ENCODE results near the gene PRKD2.

The PRKD2 gene

DNA sequence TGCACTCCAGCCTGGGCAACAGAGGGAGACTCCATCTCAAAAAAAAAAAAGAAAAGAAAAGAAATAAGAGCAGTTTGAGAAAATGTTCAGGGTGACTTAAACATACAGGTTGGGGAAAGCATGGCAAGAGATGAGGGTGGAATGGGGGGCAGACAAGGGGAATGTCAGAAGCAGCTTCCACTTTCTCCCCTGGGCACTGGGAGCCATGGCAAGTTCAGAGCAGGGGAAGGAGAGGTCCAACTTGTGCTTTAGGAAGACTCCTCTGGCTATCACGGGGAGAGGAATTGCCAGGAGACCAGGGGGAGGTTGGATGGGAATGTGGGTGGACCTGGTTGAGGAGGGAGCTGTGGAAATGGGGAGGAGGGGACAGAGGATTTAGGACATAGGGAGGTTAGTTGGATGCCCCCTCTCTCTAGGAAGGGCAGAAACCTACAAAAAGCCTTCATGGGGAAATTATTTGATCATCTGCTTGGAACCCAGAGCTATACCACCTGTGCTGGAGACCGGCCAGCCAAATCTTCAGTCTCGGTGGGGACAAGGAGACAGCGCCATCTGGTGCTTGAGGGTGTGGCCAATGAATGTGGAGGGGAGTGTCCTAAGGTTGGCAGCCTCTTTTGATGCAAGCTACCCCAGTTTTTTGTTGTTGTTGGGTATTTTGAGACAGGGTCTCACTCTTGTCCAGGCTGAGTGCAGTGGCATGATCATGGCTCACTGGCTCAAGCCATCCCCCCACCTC lies 36.7 kb upstream of the PRKD2 start:
- DNase-seq = peak; percentile 77
- no peak overlapping the region for H3K4me3 ChIP-seq (ENCODE audit: low read depth, low read length)
- H3K27ac ChIP-seq = peak overlapping the region; percentile 14; the same call in 1 of the 2 replicates
- TF ChIP-seq, protein P1, sequence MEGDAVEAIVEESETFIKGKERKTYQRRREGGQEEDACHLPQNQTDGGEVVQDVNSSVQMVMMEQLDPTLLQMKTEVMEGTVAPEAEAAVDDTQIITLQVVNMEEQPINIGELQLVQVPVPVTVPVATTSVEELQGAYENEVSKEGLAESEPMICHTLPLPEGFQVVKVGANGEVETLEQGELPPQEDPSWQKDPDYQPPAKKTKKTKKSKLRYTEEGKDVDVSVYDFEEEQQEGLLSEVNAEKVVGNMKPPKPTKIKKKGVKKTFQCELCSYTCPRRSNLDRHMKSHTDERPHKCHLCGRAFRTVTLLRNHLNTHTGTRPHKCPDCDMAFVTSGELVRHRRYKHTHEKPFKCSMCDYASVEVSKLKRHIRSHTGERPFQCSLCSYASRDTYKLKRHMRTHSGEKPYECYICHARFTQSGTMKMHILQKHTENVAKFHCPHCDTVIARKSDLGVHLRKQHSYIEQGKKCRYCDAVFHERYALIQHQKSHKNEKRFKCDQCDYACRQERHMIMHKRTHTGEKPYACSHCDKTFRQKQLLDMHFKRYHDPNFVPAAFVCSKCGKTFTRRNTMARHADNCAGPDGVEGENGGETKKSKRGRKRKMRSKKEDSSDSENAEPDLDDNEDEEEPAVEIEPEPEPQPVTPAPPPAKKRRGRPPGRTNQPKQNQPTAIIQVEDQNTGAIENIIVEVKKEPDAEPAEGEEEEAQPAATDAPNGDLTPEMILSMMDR (IDR thresholded peaks at IDR 0.05; ENCODE audit: low read depth, low read length) = peak; percentile 57
- H3K36me3 ChIP-seq = peaks cover 43% of the 10 kb centered on the region
- no peaks in the 10 kb centered on the region for H3K9me3 ChIP-seq (ENCODE audit: severe bottlenecking)
- H3K27me3 ChIP-seq (ENCODE audit: insufficient read depth, low read depth, severe bottlenecking) = no peaks in the 10 kb centered on the region

DNA sequence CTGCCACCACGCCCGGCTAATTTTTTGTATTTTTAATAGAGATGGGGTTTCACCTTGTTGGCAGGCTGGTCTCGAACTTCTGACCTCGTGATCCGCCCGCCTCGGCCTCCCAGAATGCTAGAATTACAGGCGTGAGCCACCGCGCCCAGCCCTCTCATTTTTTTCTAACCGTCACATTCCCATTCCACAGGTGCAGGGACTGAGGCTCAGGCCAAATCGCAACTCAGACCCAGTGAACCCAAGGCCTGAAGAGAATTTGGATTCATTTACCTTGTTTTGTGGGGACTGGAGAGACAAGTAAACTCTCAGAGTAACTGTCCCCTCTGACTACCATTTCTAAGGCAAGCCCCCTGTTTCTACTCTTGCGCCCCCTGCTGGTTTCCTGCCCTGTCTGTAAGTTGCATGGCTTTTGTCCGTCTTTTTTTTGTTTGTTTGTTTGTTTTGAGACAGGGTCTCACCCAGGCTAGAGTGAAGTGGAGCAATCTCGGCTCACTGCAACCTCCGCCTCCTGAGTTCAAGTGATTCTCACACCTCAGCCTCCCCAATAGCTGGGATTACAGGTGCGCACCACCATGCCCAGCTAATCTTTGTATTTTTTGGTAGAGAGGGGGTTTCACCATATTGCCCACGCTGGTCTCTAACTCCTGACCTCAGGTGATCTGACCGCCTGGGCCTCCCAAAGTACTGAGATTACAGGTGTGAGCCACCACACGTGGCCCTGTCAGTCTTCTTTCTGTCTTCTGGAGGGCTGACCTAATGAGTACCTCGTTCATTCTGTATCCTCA lies 31.6 kb upstream of the PRKD2 start:
- H3K27ac ChIP-seq = no peak overlapping the region
- H3K27me3 ChIP-seq (ENCODE audit: insufficient read depth, low read depth, severe bottlenecking) = no peaks in the 10 kb centered on the region
- TF ChIP-seq, protein P1 (IDR thresholded peaks at IDR 0.05; ENCODE audit: low read depth, low read length) = peak; percentile 66
- DNase-seq = peak; percentile 70
- peaks cover 36% of the 10 kb centered on the region for H3K36me3 ChIP-seq
- no peaks in the 10 kb centered on the region for H3K9me3 ChIP-seq (ENCODE audit: severe bottlenecking)
- no peak overlapping the region for H3K4me3 ChIP-seq (ENCODE audit: low read depth, low read length)

DNA sequence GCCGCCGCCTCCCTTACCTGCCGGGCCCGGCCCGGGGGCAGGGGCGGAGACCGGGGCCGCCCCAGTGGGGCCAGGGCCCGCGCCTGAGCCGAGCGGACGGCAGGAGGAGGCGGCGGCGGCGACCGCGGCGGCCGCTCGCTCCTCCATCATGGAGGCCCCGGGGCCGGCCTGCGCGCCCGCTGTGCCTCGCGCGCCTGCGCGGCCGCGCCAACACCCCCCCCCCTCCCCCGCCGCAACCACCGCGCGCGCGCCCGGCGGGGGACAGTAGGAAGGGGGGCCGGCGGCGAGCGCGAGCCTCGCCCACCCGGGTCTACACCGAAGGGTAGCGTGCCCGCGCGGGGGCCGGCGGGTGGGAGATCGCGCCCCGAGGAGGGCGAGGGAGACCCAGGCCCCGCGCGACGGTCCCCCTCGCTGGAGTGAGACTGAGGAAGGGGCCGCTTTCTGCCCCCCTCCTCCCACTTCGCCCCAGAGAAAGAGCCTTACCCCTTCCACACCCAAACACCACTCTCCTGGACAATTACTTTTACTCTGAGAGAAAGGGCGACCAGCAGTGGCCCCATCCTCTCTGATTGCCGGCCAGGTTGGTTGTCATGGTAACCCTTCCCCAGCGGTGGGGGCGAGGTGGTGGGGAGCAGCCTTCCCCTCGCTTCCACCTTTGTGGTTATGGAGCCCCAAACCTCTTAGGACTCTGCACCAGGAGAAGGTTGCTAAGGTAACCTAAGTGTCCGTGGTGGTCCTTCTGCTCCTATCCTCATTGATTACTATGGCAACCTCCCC lies 29.6 kb upstream of the PRKD2 start, which contains the start of gene STRN4:
TSS of gene STRN4 (minus strand) at position 170 of the 777 bp plus-strand sequence. CDS start at position 150, 20 bp downstream.
- DNase-seq = peak; percentile 34
- Histone ChIP-seq H3K4me3 (ENCODE audit: low read depth, low read length) (peak within 1 kb of the TSS; percentile 95), H3K36me3 (peaks cover 48% of the 10 kb centered on the region), H3K9me3 (ENCODE audit: severe bottlenecking) (no peaks in the 10 kb centered on the region), H3K27me3 (ENCODE audit: insufficient read depth, low read depth, severe bottlenecking) (no peaks in the 10 kb centered on the region), H3K27ac (peak within 1 kb of the TSS; percentile 97)
- TF ChIP-seq, protein P1 (IDR thresholded peaks at IDR 0.05; ENCODE audit: low read depth, low read length) = no peak

DNA sequence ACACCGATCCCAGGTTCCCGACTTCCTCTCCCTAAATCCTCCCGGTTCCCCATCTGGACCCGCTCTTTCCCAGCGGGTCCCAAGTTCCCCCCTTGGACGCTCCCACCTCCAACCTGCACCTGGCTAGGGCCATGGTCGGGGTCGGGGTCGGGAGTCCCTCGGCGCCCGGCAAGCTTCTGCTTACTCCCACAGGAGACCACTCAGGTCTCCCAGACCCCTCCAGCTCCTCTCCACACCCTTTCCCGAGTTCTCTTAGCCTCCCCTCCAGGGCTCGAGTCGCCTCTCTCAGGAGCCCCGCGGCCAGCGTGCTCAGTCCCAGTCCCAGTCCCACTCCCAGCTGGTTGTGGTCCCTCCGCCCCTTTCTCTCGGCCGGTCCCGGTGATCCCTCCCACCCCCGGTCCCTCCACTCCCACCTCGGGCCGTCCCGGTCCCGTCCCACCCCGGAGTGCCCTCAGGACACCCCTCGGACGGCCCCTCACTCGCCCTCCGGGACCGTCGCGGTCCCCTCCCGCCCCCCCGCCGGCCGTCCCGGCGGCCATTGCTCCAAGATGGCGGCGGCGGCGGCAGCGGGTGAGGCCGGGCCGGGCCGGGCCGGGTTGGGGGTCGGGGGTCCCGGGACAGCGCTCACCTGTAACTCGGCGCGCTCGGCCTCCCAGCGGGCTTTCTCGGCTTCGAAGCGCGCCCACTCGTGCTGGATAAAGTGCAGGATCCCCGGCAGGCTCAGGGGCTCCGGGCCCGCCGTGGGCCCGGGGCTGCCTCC lies 28.8 kb upstream of the PRKD2 start, which contains the start of gene FKRP:
TSS of gene FKRP (plus strand) at position 537 of the 760 bp plus-strand sequence. CDS start 9,394 bp downstream, outside the sequence.
- peak within 1 kb of the TSS; percentile 95 for H3K4me3 ChIP-seq (ENCODE audit: low read depth, low read length)
- peaks cover 49% of the 10 kb centered on the region for H3K36me3 ChIP-seq
- H3K27me3 ChIP-seq (ENCODE audit: insufficient read depth, low read depth, severe bottlenecking) = no peaks in the 10 kb centered on the region
- peak; percentile 26 for DNase-seq
- TF ChIP-seq, protein P1 (IDR thresholded peaks at IDR 0.05; ENCODE audit: low read depth, low read length) = no peak
- no peaks in the 10 kb centered on the region for H3K9me3 ChIP-seq (ENCODE audit: severe bottlenecking)
- H3K27ac ChIP-seq = peak within 1 kb of the TSS; percentile 97

DNA sequence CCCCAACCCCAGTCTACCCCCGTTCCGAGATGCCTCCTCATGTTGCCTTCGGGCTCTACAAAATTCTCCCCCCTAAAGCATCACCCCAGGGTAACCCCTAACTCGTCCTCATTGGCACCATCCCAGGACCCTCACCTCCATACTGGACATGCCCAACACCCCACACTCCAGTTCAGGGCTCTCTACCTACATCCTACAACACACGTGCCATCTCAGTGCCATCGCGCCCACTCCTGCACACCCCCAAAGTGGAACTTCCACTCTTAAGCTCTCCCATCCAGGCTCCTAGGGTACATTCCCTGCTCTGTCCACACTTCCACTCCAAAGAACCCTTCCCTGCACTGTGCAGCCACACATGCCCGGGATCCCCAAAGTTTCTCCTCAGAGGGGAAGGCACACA lies 28.1 kb upstream of the PRKD2 start:
- no peak for DNase-seq
- Histone ChIP-seq H3K27me3 (ENCODE audit: insufficient read depth, low read depth, severe bottlenecking) (no peaks in the 10 kb centered on the region), H3K4me3 (ENCODE audit: low read depth, low read length) (peak overlapping the region; percentile 95), H3K36me3 (peaks cover 48% of the 10 kb centered on the region), H3K9me3 (ENCODE audit: severe bottlenecking) (no peaks in the 10 kb centered on the region), H3K27ac (peak overlapping the region; percentile 97)
- TF ChIP-seq, protein P1 (IDR thresholded peaks at IDR 0.05; ENCODE audit: low read depth, low read length) = no peak

Data from WERI-Rb-1 (cell line).